Activated CD4-positive, alpha-beta T cell treated with anti-CD3 and anti-CD28 coated beads, Interleukin-2, Interleukin-4, amounts not matched to agents 100 ng/mL and 50 ng/mL, durations not matched to agents 16 hours and 8 hours (primary cell): ENCODE data around the gene TNRC18.
"Not testable (repeated sequence)": the region's sequence is repeated elsewhere in the genome, so short reads cannot be mapped to it uniquely, and the experiment has no call there.

Experiments used
- DNase-seq: peaks from one replicate; pipeline ENCODE4 v3.0.0-alpha.2; 2020; ENCODE audit warnings: low spot score

Gene TNRC18

DNA sequence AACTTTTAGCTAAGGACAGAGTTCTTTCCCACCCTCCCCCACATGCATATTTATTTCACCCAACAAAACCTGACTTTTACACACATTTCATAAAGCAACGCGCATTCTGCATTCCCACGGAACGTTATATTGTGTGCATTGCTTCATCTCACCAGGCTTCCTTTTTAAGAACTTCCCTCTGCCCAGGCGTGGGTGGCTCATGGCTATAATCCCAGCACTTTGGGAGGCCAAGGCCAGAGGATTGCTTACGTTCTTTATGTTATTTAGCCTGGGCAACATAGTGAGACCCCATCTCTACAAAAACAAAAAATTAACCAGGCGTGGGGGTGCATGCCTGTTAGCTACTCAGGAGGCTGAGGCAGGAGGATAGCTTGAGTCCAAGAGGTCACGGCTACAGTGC, 155.8 kb downstream of the TNRC18 start:
- not testable (repeated sequence) for DNase-seq

- DNase-seq, result no peak
These were observed 157.2 kb downstream of the TNRC18 start for GRCh38 chr7:5266191-5267028.

- no peak for DNase-seq
These were observed 158.1 kb downstream of the TNRC18 start for GRCh38 chr7:5265320-5266190.

GRCh38 chr7:5263066-5263465, 160.6 kb downstream of the TNRC18 start:
- not testable (repeated sequence) for DNase-seq

GRCh38 chr7:5260530-5261068, 163.0 kb downstream of the TNRC18 start:
- DNase-seq, result not testable (repeated sequence)
